CD4-positive, alpha-beta memory T cell (primary cell): ENCODE data around the gene CACNA1A. TPM values are rescaled to one million over a fixed set of nuclear protein-coding genes. Genes with fewer than 3 reads are reported as not detected.
A peak's percentile ranks its signal among the peaks of the same experiment; 100 is the strongest.

Experiments used
- CTCF ChIA-PET: fragments of 350-600 bp; sonication (Branson Sonifier 250); formaldehyde crosslinking; loops from one replicate; lab custom pipeline; 2021; ENCODE audit warnings: inconsistent platforms; ENCODE audit not compliant: partially characterized antibody; lab: Charles Lee
- POLR2A ChIA-PET: fragments of 350-600 bp; sonication (Branson Sonifier 250); formaldehyde crosslinking; loops from one replicate; lab custom pipeline; 2021; ENCODE audit not compliant: partially characterized antibody; lab: Charles Lee
- DNase-seq, 5 donors: peaks; one replicate each; pipeline versions ENCODE4 v3.0.0 to v3.0.0-alpha.2; 2020 to 2022; ENCODE audit warnings: mixed read lengths in 1 of 5
- H3K27ac ChIP-seq: one replicate; pipeline ENCODE4 v1.7.0; 2013; ENCODE audit warnings: low read depth, low read length
- H3K27me3 ChIP-seq: 2 replicates; pipeline ENCODE4 v1.7.0; 2013; ENCODE audit warnings: mild to moderate bottlenecking, low read length, moderate library complexity; ENCODE audit not compliant: insufficient read depth
- H3K36me3 ChIP-seq: 2 replicates; pipeline ENCODE4 v1.7.0; 2013; ENCODE audit warnings: mild to moderate bottlenecking, low read length, moderate library complexity; ENCODE audit not compliant: insufficient read depth
- H3K4me1 ChIP-seq: 2 replicates; pipeline ENCODE4 v1.7.0; 2013; ENCODE audit warnings: mild to moderate bottlenecking, low read length, moderate library complexity; ENCODE audit not compliant: insufficient read depth
- H3K4me3 ChIP-seq, 2 donors: one replicate each; pipeline ENCODE4 v1.7.0; 2013; ENCODE audit warnings: low read length in 2 of 2, mild to moderate bottlenecking in 1 of 2
- H3K9me3 ChIP-seq, 2 donors: one replicate each; pipeline ENCODE4 v1.7.0; 2013; ENCODE audit warnings: low read length in 2 of 2, control low read depth in 1 of 2; ENCODE audit not compliant: control insufficient read depth in 1 of 2
- H3K27ac Mint-ChIP-seq, 7 donors: one replicate each; pipeline ENCODE4 v1.8.0; 2020 to 2021; ENCODE audit warnings: mixed read lengths in 7 of 7, mild to moderate bottlenecking in 6 of 7, inconsistent platforms in 3 of 7, moderate library complexity in 3 of 7
- H3K27me3 Mint-ChIP-seq, 2 donors: one replicate each; pipeline ENCODE4 v1.8.0; 2020 to 2021; ENCODE audit warnings: mixed read lengths in 2 of 2
- H3K36me3 Mint-ChIP-seq, 2 donors: one replicate each; pipeline ENCODE4 v1.8.0; 2020 to 2021; ENCODE audit warnings: mixed read lengths in 2 of 2, inconsistent platforms in 1 of 2, mild to moderate bottlenecking in 1 of 2
- H3K4me1 Mint-ChIP-seq, 4 donors: one replicate each; pipeline ENCODE4 v1.8.0; 2020 to 2021; ENCODE audit warnings: mixed read lengths in 4 of 4, mild to moderate bottlenecking in 1 of 4
- H3K4me3 Mint-ChIP-seq, 8 donors: one replicate each; pipeline ENCODE4 v1.8.0; 2020 to 2021; ENCODE audit warnings: mixed read lengths in 8 of 8, mild to moderate bottlenecking in 7 of 8, moderate library complexity in 6 of 8, inconsistent platforms in 3 of 8
- H3K9me3 Mint-ChIP-seq, 8 donors: one replicate each; pipeline ENCODE4 v1.8.0; 2020 to 2021; ENCODE audit warnings: mixed read lengths in 8 of 8, mild to moderate bottlenecking in 5 of 8, inconsistent platforms in 3 of 8, moderate library complexity in 1 of 8
- intact Hi-C: fragments of 100-400 bp; cut with micrococcal nuclease; formaldehyde crosslinking; loops from one replicate; pipeline ENCODE4 v1.15.1; 2023
- polyA plus RNA-seq, 2 donors: library from polyadenylated mRNA; unstranded; fragments of 300-500 nt; fragmentation: Illumina TruSeq; gene quantifications; one replicate each; pipeline ENCODE4 v1.2.3, GENCODE V29; 2021
- total RNA-seq, 2 experiments: library from RNA; stranded (reverse); gene quantifications; one replicate each; pipeline ENCODE4 v1.2.3, GENCODE V29; 2021

The CACNA1A gene
- total and polyA plus RNA-seq, 4 experiments from 2014 or later, result 0.19 to 0.35 (median 0.26) TPM

- Mint-ChIP-seq H3K27ac (peak overlapping the region in 2 of 7 donors; percentile 60 to 87), H3K4me1 (peaks cover 7 to 13% (median 13%) of the 10 kb centered on the region in 4 donors), H3K36me3 (peaks cover 0 to 4% of the 10 kb centered on the region in 2 donors), H3K27me3 (peaks cover 2 to 3% of the 10 kb centered on the region in 2 donors), H3K9me3 (peaks cover 0 to 7% (median 3%) of the 10 kb centered on the region in 8 donors), H3K4me3 (peak overlapping the region; percentile 7 to 82 (median 46))
- Histone ChIP-seq H3K4me1 (peaks cover 13% of the 10 kb centered on the region), H3K27ac (no peak overlapping the region), H3K9me3 (no peaks in the 10 kb centered on the region), H3K27me3 (no peaks in the 10 kb centered on the region), H3K36me3 (no peaks in the 10 kb centered on the region), H3K4me3 (no peak overlapping the region)
- ChIA-PET POLR2A (no interaction called here), CTCF (interaction anchor here (0.7 kb wide), 1 partner anchor 81 kb away, joined by 3 read pairs; no protein-coding TSS in a partner anchor)
- intact Hi-C loops, result loop anchor here (1.0 kb wide), 3 partner anchors 21 to 84 kb away; partner anchors contain the start of genes IER2 and STX10
- peak; percentile 41 to 66 (median 56) for DNase-seq
Observed at GRCh38 chr19:13234518-13234917, 271.8 kb downstream of the CACNA1A start.

GRCh38 chr19:13231663-13232062 lies 274.6 kb downstream of the CACNA1A start:
- Histone ChIP-seq H3K27ac (no peak overlapping the region), H3K4me3 (no peak overlapping the region), H3K9me3 (no peaks in the 10 kb centered on the region), H3K36me3 (no peaks in the 10 kb centered on the region), H3K27me3 (no peaks in the 10 kb centered on the region), H3K4me1 (peaks cover 13% of the 10 kb centered on the region)
- peaks cover 0 to 4% of the 10 kb centered on the region in 2 donors for H3K36me3 Mint-ChIP-seq
- no peak overlapping the region for H3K4me3 Mint-ChIP-seq
- ChIA-PET POLR2A (no interaction called here), CTCF (interaction anchor here (2.5 kb wide), 1 partner anchor 36 kb away, joined by 16 read pairs; no protein-coding TSS in a partner anchor)
- intact Hi-C loops, result no loop called here
- peaks cover 7 to 17% (median 13%) of the 10 kb centered on the region in 4 donors for H3K4me1 Mint-ChIP-seq
- no peak for DNase-seq
- H3K27ac Mint-ChIP-seq, result peak overlapping the region in 1 of 7 donors; percentile 7
- peaks cover 0 to 7% (median 3%) of the 10 kb centered on the region in 8 donors for H3K9me3 Mint-ChIP-seq
- H3K27me3 Mint-ChIP-seq, result peaks cover 3 to 5% of the 10 kb centered on the region in 2 donors

DNA sequence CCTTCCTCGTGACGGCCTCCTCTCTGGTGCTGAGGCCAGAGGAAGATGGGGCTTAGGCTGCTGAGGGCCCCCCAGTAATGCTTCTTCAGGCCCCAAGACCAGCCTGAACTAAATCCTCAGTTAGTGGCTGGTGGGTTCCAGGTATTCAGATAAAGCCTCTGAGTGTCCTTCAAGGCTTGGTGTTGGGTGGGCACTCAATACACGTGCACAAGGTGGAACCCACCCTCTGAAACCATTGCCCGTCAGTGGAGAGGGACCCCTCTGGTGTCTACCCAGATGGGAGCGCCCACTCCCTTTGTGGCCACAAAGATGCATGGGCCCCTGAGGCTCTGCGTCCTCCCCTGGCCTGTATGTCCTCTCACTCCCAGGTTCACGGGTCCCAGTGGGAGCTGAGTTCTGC lies 277.0 kb downstream of the CACNA1A start:
- no peak for DNase-seq
- ChIA-PET CTCF (no interaction called here), POLR2A (no interaction called here)
- intact Hi-C loops, result no loop called here
- H3K27me3 ChIP-seq, result peaks cover 5% of the 10 kb centered on the region
- H3K36me3 Mint-ChIP-seq, result no peaks in the 10 kb centered on the region
- no peak overlapping the region for H3K4me3 ChIP-seq
- no peak overlapping the region for H3K27ac ChIP-seq
- H3K9me3 ChIP-seq, result no peaks in the 10 kb centered on the region
- H3K36me3 ChIP-seq, result no peaks in the 10 kb centered on the region
- no peaks in the 10 kb centered on the region for H3K9me3 Mint-ChIP-seq
- peaks cover 6 to 12% of the 10 kb centered on the region in 2 donors for H3K27me3 Mint-ChIP-seq
- H3K4me1 Mint-ChIP-seq, result peaks cover 0 to 5% (median under 1%) of the 10 kb centered on the region in 4 donors
- no peak overlapping the region for H3K4me3 Mint-ChIP-seq
- H3K27ac Mint-ChIP-seq, result no peak overlapping the region
- peaks cover under 1% of the 10 kb centered on the region for H3K4me1 ChIP-seq

DNA sequence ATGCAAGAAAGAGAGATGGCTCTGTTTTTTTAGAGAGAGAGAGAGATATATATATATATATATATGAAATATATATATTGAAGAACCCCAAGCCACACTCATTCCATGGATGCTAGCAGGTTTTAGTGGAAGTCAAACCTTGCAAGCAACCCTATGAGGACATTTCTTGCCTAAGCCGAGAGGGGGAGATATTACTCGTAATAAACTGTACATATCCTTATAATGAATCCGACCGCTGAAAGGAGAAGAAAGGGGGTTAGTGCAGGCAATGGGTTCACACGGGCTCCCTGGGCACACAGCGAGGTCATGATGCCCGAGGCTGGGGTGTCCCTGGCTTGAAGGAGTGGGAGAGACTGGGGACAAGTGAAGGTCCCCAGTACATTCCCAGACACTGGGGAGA lies 277.7 kb downstream of the CACNA1A start:
- intact Hi-C loops, result no loop called here
- peaks cover 6 to 12% of the 10 kb centered on the region in 2 donors for H3K27me3 Mint-ChIP-seq
- POLR2A ChIA-PET, result no interaction called here

DNA sequence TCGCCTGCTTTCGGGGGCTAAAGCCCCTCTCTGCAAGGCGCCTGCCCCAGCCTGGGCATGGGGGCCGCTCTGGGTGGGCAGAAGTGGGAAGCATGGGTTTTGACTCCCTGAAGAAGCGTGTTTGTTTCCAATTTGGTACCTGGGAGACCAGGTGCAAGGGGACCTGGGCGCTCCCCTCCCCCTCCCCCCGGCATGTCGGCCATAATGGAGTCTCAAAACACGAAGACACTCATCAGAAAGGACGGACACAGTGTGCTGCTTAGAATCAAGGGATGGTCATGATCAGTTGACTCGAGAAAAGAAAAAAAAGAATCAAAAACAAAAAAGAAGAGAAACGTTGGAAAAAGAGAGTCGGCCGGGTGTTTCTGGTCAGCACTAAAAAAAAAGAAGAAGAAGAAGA lies 279.3 kb downstream of the CACNA1A start:
- H3K9me3 Mint-ChIP-seq, result no peaks in the 10 kb centered on the region
- intact Hi-C loops, result no loop called here
- peaks cover 6 to 12% of the 10 kb centered on the region in 2 donors for H3K27me3 Mint-ChIP-seq
- no peak for DNase-seq
- Histone ChIP-seq H3K36me3 (no peaks in the 10 kb centered on the region), H3K27me3 (peaks cover 5% of the 10 kb centered on the region), H3K9me3 (no peaks in the 10 kb centered on the region), H3K27ac (no peak overlapping the region), H3K4me1 (no peaks in the 10 kb centered on the region), H3K4me3 (no peak overlapping the region)
- H3K36me3 Mint-ChIP-seq, result no peaks in the 10 kb centered on the region
- H3K27ac Mint-ChIP-seq, result no peak overlapping the region
- peaks cover 0 to 4% (median 0%) of the 10 kb centered on the region in 4 donors for H3K4me1 Mint-ChIP-seq
- no peak overlapping the region for H3K4me3 Mint-ChIP-seq
- CTCF ChIA-PET, result no interaction called here
- POLR2A ChIA-PET, result no interaction called here

More for the DNA sequence above, 277.7 kb downstream of the CACNA1A start:
- H3K36me3 ChIP-seq, result no peaks in the 10 kb centered on the region
- peaks cover 5% of the 10 kb centered on the region for H3K27me3 ChIP-seq
- H3K27ac ChIP-seq, result no peak overlapping the region
- peaks cover 0 to 4% (median 0%) of the 10 kb centered on the region in 4 donors for H3K4me1 Mint-ChIP-seq
- no peaks in the 10 kb centered on the region for H3K9me3 Mint-ChIP-seq
- H3K4me3 Mint-ChIP-seq, result no peak overlapping the region
- CTCF ChIA-PET, result no interaction called here
- H3K4me1 ChIP-seq, result no peaks in the 10 kb centered on the region
- no peaks in the 10 kb centered on the region for H3K9me3 ChIP-seq
- no peaks in the 10 kb centered on the region for H3K36me3 Mint-ChIP-seq
- no peak overlapping the region for H3K27ac Mint-ChIP-seq
- DNase-seq, result no peak
- H3K4me3 ChIP-seq, result no peak overlapping the region

- Histone ChIP-seq H3K27ac (no peak overlapping the region), H3K36me3 (no peaks in the 10 kb centered on the region), H3K4me1 (no peaks in the 10 kb centered on the region), H3K4me3 (no peak overlapping the region), H3K9me3 (no peaks in the 10 kb centered on the region), H3K27me3 (peaks cover 5% of the 10 kb centered on the region)
- H3K27ac Mint-ChIP-seq, result peak overlapping the region in 1 of 7 donors; percentile 72
- CTCF ChIA-PET, result no interaction called here
- no peaks in the 10 kb centered on the region for H3K9me3 Mint-ChIP-seq
- H3K36me3 Mint-ChIP-seq, result no peaks in the 10 kb centered on the region
- peaks cover 0 to 4% (median 0%) of the 10 kb centered on the region in 4 donors for H3K4me1 Mint-ChIP-seq
- peaks cover 6 to 12% of the 10 kb centered on the region in 2 donors for H3K27me3 Mint-ChIP-seq
- POLR2A ChIA-PET, result no interaction called here
- no peak overlapping the region for H3K4me3 Mint-ChIP-seq
- intact Hi-C loops, result no loop called here
- no peak for DNase-seq
Observed at GRCh38 chr19:13225973-13226865, 280.1 kb downstream of the CACNA1A start.

- Mint-ChIP-seq H3K36me3 (no peaks in the 10 kb centered on the region), H3K4me3 (peak overlapping the region in 1 of 8 donors; percentile 15)
Observed at GRCh38 chr19:13225085-13225484, 281.2 kb downstream of the CACNA1A start.

More at GRCh38 chr19:13225085-13225484, 281.2 kb downstream of the CACNA1A start:
- H3K27ac Mint-ChIP-seq, result no peak overlapping the region
- Histone ChIP-seq H3K9me3 (no peaks in the 10 kb centered on the region), H3K27me3 (peaks cover 5% of the 10 kb centered on the region), H3K27ac (no peak overlapping the region), H3K36me3 (no peaks in the 10 kb centered on the region), H3K4me3 (no peak overlapping the region), H3K4me1 (no peaks in the 10 kb centered on the region)
- peaks cover 5 to 10% of the 10 kb centered on the region in 2 donors for H3K27me3 Mint-ChIP-seq
- H3K4me1 Mint-ChIP-seq, result peaks cover 0 to 10% (median 2%) of the 10 kb centered on the region in 4 donors
- ChIA-PET POLR2A (no interaction called here), CTCF (interaction anchor here (0.6 to 1.4 kb wide), 2 partner anchors 11 to 53 kb away, joined by 3 to 5 read pairs; no protein-coding TSS in a partner anchor)
- DNase-seq, result no peak
- intact Hi-C loops, result no loop called here
- no peaks in the 10 kb centered on the region for H3K9me3 Mint-ChIP-seq
